ENCODE results near the gene DGKB.

The DGKB gene

GRCh38 chr7:14258861-14259260 lies 643.7 kb downstream of the DGKB start:
- no peak for ATAC-seq
- TF ChIP-seq ARNTL (CRISPR knock-in tag; IDR thresholded peaks at IDR 0.05; ENCODE audit: borderline replicate concordance, low read depth) = no peak
- TF ChIP-seq ESRRG (CRISPR knock-in tag; IDR thresholded peaks at IDR 0.05) = no peak
- TF ChIP-seq PPARA (CRISPR knock-in tag; IDR thresholded peaks at IDR 0.05; ENCODE audit: borderline replicate concordance) = no peak
- no peak for TF ChIP-seq GLIS3 (CRISPR knock-in tag; IDR thresholded peaks at IDR 0.05)
- TF ChIP-seq CSRNP3 (CRISPR knock-in tag; IDR thresholded peaks at IDR 0.05) = no peak
- no peak for TF ChIP-seq ZNF8 (CRISPR knock-in tag; IDR thresholded peaks at IDR 0.05)
- TF ChIP-seq OSR1 (CRISPR knock-in tag; IDR thresholded peaks at IDR 0.05) = no peak
- no peak for TF ChIP-seq ZNF70 (CRISPR knock-in tag; IDR thresholded peaks at IDR 0.05)
- TF ChIP-seq ISL1 (CRISPR knock-in tag; IDR thresholded peaks at IDR 0.05) = no peak
- TF ChIP-seq TCF4 (CRISPR knock-in tag; IDR thresholded peaks at IDR 0.05; ENCODE audit: borderline replicate concordance) = no peak
- TF ChIP-seq RARB (CRISPR knock-in tag; IDR thresholded peaks at IDR 0.05) = no peak
- no peak for TF ChIP-seq TSHZ2 (CRISPR knock-in tag; IDR thresholded peaks at IDR 0.05)
- no peak for TF ChIP-seq CSDC2 (CRISPR knock-in tag; IDR thresholded peaks at IDR 0.05)
- TF ChIP-seq ZC3H10 (CRISPR knock-in tag; IDR thresholded peaks at IDR 0.05) = no peak
- no peak for TF ChIP-seq TOX (CRISPR knock-in tag; IDR thresholded peaks at IDR 0.05; ENCODE audit: borderline replicate concordance)
- TF ChIP-seq POU6F1 (CRISPR knock-in tag; IDR thresholded peaks at IDR 0.05; ENCODE audit: borderline replicate concordance, low read depth) = no peak
- no peak for TF ChIP-seq CREB5 (CRISPR knock-in tag; IDR thresholded peaks at IDR 0.05; ENCODE audit: low read depth)
- TF ChIP-seq BACH2 (CRISPR knock-in tag; IDR thresholded peaks at IDR 0.05; ENCODE audit: borderline replicate concordance) = no peak

- TF ChIP-seq ZNF70 (CRISPR knock-in tag; IDR thresholded peaks at IDR 0.05) (no peak), POU6F1 (CRISPR knock-in tag; IDR thresholded peaks at IDR 0.05; ENCODE audit: borderline replicate concordance, low read depth) (no peak), RARB (CRISPR knock-in tag; IDR thresholded peaks at IDR 0.05) (no peak), ESRRG (CRISPR knock-in tag; IDR thresholded peaks at IDR 0.05) (no peak), SNAI2 (CRISPR knock-in tag; IDR thresholded peaks at IDR 0.05) (no peak), ARNTL (CRISPR knock-in tag; IDR thresholded peaks at IDR 0.05; ENCODE audit: borderline replicate concordance, low read depth) (no peak), CREB5 (CRISPR knock-in tag; IDR thresholded peaks at IDR 0.05; ENCODE audit: low read depth) (no peak), CSRNP3 (CRISPR knock-in tag; IDR thresholded peaks at IDR 0.05) (no peak), OSR1 (CRISPR knock-in tag; IDR thresholded peaks at IDR 0.05) (no peak), TOX (CRISPR knock-in tag; IDR thresholded peaks at IDR 0.05; ENCODE audit: borderline replicate concordance) (no peak), CSDC2 (CRISPR knock-in tag; IDR thresholded peaks at IDR 0.05) (no peak), GLIS3 (CRISPR knock-in tag; IDR thresholded peaks at IDR 0.05) (no peak), ZC3H10 (CRISPR knock-in tag; IDR thresholded peaks at IDR 0.05) (no peak), ISL1 (CRISPR knock-in tag; IDR thresholded peaks at IDR 0.05) (no peak), ZNF565 (CRISPR knock-in tag; conservative IDR thresholded peaks at IDR 0.05; ENCODE audit: low read depth) (no peak), TCF4 (CRISPR knock-in tag; IDR thresholded peaks at IDR 0.05; ENCODE audit: borderline replicate concordance) (no peak)
- no peak for ATAC-seq
Measured at GRCh38 chr7:14258441-14258840, 644.1 kb downstream of the DGKB start.

Data from SK-N-SH treated with all-trans-retinoic acid at 6 μM for 48 hours (cell line).